DOHH2 (cell line): ENCODE measurements around the gene SORBS1.

Source experiments
- H3F3A ChIP-seq: fragments of 200-600 bp; sonication (generic), shearing (Covaris generic); 2 replicates; pipeline ENCODE4 v1.6.0; 2016; ENCODE audit warnings: antibody characterized with exemption, mild to moderate bottlenecking; ENCODE audit not compliant: control insufficient read depth, insufficient read depth
- H3K27ac ChIP-seq: fragments of 200-600 bp; sonication (generic); 2 replicates; pipeline ENCODE4 v1.5.1; 2014; ENCODE audit warnings: low read depth, mild to moderate bottlenecking, low read length, moderate library complexity
- H3K27me3 ChIP-seq: fragments of 200-600 bp; sonication (generic); 2 replicates; pipeline ENCODE4 v1.6.1; 2014; ENCODE audit warnings: mild to moderate bottlenecking, low read length, mixed read lengths; ENCODE audit not compliant: control insufficient read depth
- H3K36me3 ChIP-seq: fragments of 200-600 bp; sonication (generic); 2 replicates; pipeline ENCODE4 v1.6.1; 2014; ENCODE audit warnings: mild to moderate bottlenecking, low read length, moderate library complexity, mixed read lengths; ENCODE audit not compliant: control insufficient read depth
- H3K4me1 ChIP-seq: fragments of 200-600 bp; sonication (generic); 2 replicates; pipeline ENCODE4 v1.6.1; 2014; ENCODE audit warnings: mild to moderate bottlenecking, low read length, mixed read lengths; ENCODE audit not compliant: control insufficient read depth
- H3K4me2 ChIP-seq: fragments of 200-600 bp; sonication (generic); 2 replicates; pipeline ENCODE4 v1.6.0; 2014; ENCODE audit warnings: mild to moderate bottlenecking, low read length, moderate library complexity
- H3K4me3 ChIP-seq: fragments of 200-600 bp; sonication (generic); 2 replicates; pipeline ENCODE4 v1.5.1; 2014; ENCODE audit warnings: mild to moderate bottlenecking, low read length, mixed read lengths
- H3K79me2 ChIP-seq: fragments of 200-600 bp; sonication (generic); 2 replicates; pipeline ENCODE4 v1.6.1; 2014; ENCODE audit warnings: mild to moderate bottlenecking, low read length, mixed read lengths; ENCODE audit not compliant: control insufficient read depth
- H3K9me2 ChIP-seq: fragments of 200-600 bp; sonication (generic); replicated peaks from 2 replicates; pipeline ENCODE4 v1.6.1; 2014; ENCODE audit warnings: mild to moderate bottlenecking, low read length, mixed read lengths; ENCODE audit not compliant: control insufficient read depth
- H3K9me3 ChIP-seq: fragments of 200-600 bp; sonication (generic); 2 replicates; pipeline ENCODE4 v1.6.1; 2014; ENCODE audit warnings: antibody characterized with exemption, low read length, mixed read lengths; ENCODE audit not compliant: control insufficient read depth, insufficient read depth
- H4K20me1 ChIP-seq: fragments of 200-600 bp; sonication (generic); 2 replicates; pipeline ENCODE4 v1.6.0; 2014; ENCODE audit warnings: low read depth, mild to moderate bottlenecking, antibody characterized with exemption, low read length, moderate library complexity; ENCODE audit not compliant: control insufficient read depth, insufficient read depth
- CTCF ChIP-seq: fragments of 200-600 bp; sonication (generic); IDR thresholded peaks from one replicate; pipeline ENCODE4 v1.5.1; 2014; ENCODE audit warnings: antibody characterized with exemption, mild to moderate bottlenecking, low read depth, low read length; ENCODE audit not compliant: poor library complexity, severe bottlenecking
- EZH2phosphoT487 ChIP-seq: fragments of 200-600 bp; sonication (generic); IDR thresholded peaks from 2 replicates; pipeline ENCODE4 v1.6.1; 2017; ENCODE audit warnings: borderline replicate concordance, mild to moderate bottlenecking, antibody characterized with exemption, low read length, moderate library complexity, mixed read lengths

The SORBS1 gene

GRCh38 chr10:95267251-95267650 is 293.9 kb downstream of the SORBS1 start:
- no peak for TF ChIP-seq EZH2phosphoT487
- no peak for TF ChIP-seq CTCF
- no peaks in the 10 kb centered on the region for H4K20me1 ChIP-seq
- no peaks in the 10 kb centered on the region for H3K9me2 ChIP-seq
- no peaks in the 10 kb centered on the region for H3K9me3 ChIP-seq
- H3K4me2 ChIP-seq: no peak overlapping the region
- no peak overlapping the region for H3K27ac ChIP-seq
- peaks cover 49% of the 10 kb centered on the region for H3K36me3 ChIP-seq
- H3K79me2 ChIP-seq: no peaks in the 10 kb centered on the region
- H3K4me3 ChIP-seq: no peak overlapping the region
- H3F3A ChIP-seq: no peaks in the 10 kb centered on the region
- peaks cover 3% of the 10 kb centered on the region; the same call in 1 of the 2 replicates for H3K4me1 ChIP-seq
- H3K27me3 ChIP-seq: no peaks in the 10 kb centered on the region

GRCh38 chr10:95266674-95267095 is 294.5 kb downstream of the SORBS1 start:
- no peak overlapping the region for H3K27ac ChIP-seq
- no peaks in the 10 kb centered on the region for H3K9me2 ChIP-seq
- H3K4me1 ChIP-seq: peaks cover 3% of the 10 kb centered on the region; the same call in 1 of the 2 replicates
- no peaks in the 10 kb centered on the region for H3K79me2 ChIP-seq
- H3K27me3 ChIP-seq: no peaks in the 10 kb centered on the region
- H3K9me3 ChIP-seq: no peaks in the 10 kb centered on the region
- H3F3A ChIP-seq: no peaks in the 10 kb centered on the region
- H3K36me3 ChIP-seq: peaks cover 54% of the 10 kb centered on the region
- no peak for TF ChIP-seq CTCF
- TF ChIP-seq EZH2phosphoT487: no peak
- no peak overlapping the region for H3K4me3 ChIP-seq
- no peaks in the 10 kb centered on the region for H4K20me1 ChIP-seq
- H3K4me2 ChIP-seq: no peak overlapping the region

GRCh38 chr10:95265572-95265971 is 295.6 kb downstream of the SORBS1 start:
- no peaks in the 10 kb centered on the region for H4K20me1 ChIP-seq
- no peaks in the 10 kb centered on the region for H3K79me2 ChIP-seq
- H3F3A ChIP-seq: no peaks in the 10 kb centered on the region
- peaks cover 3% of the 10 kb centered on the region; the same call in 1 of the 2 replicates for H3K4me1 ChIP-seq
- H3K4me2 ChIP-seq: no peak overlapping the region
- H3K27me3 ChIP-seq: no peaks in the 10 kb centered on the region
- H3K4me3 ChIP-seq: no peak overlapping the region
- H3K36me3 ChIP-seq: peaks cover 57% of the 10 kb centered on the region
- H3K9me3 ChIP-seq: no peaks in the 10 kb centered on the region
- H3K9me2 ChIP-seq: no peaks in the 10 kb centered on the region
- H3K27ac ChIP-seq: no peak overlapping the region
- TF ChIP-seq EZH2phosphoT487 (no peak), CTCF (no peak)
